GM23338 (cell line): ENCODE data around the gene HTT-AS. TPM values are rescaled to one million over a fixed set of nuclear protein-coding genes. Genes with fewer than 3 reads are reported as not detected.

Experiments used
- ATAC-seq: fragments of 200-7000 bp; cut with Tn5 transposase; 3 replicates; pipeline ENCODE4 v1.9.1; 2020
- DNase-seq: peaks from one replicate; pipeline ENCODE4 v3.0.0-alpha.2; 2015; ENCODE audit warnings: low spot score
- H2AFZ ChIP-seq: fragments of 200-600 bp; sonication (generic); 2 replicates; pipeline ENCODE4 v1.8.0; 2016; ENCODE audit warnings: antibody characterized with exemption, mild to moderate bottlenecking, moderate library complexity
- H3F3A ChIP-seq: fragments of 200-600 bp; sonication (generic); replicated peaks from 2 replicates; pipeline ENCODE4 v1.8.0; 2017; ENCODE audit warnings: antibody characterized with exemption, mixed run types, low read depth
- H3K27ac ChIP-seq: fragments of 200-600 bp; sonication (generic); 2 replicates; pipeline ENCODE4 v1.6.1; 2016; ENCODE audit warnings: low read depth
- H3K27me3 ChIP-seq: fragments of 200-600 bp; sonication (generic); 2 replicates; pipeline ENCODE4 v1.8.0; 2016; ENCODE audit warnings: mild to moderate bottlenecking, mixed run types, moderate library complexity; ENCODE audit not compliant: insufficient read depth
- H3K36me3 ChIP-seq: fragments of 200-600 bp; sonication (generic); 2 replicates; pipeline ENCODE4 v1.8.0; 2016; ENCODE audit warnings: mild to moderate bottlenecking; ENCODE audit not compliant: insufficient read depth
- H3K4me1 ChIP-seq: fragments of 200-600 bp; sonication (generic); 2 replicates; pipeline ENCODE4 v1.8.0; 2016; ENCODE audit warnings: mild to moderate bottlenecking, moderate library complexity; ENCODE audit not compliant: insufficient read depth
- H3K4me2 ChIP-seq: fragments of 200-600 bp; sonication (generic); 2 replicates; pipeline ENCODE4 v1.7.1; 2017; ENCODE audit warnings: mixed run types
- H3K4me3 ChIP-seq: fragments of 200-600 bp; sonication (generic); 2 replicates; pipeline ENCODE4 v1.6.1; 2016; ENCODE audit warnings: mixed run types
- H3K79me2 ChIP-seq: fragments of 200-600 bp; sonication (generic); replicated peaks from 2 replicates; pipeline ENCODE4 v1.8.0; 2017; ENCODE audit warnings: mild to moderate bottlenecking; ENCODE audit not compliant: insufficient read depth
- H3K9me2 ChIP-seq: fragments of 200-600 bp; sonication (generic); 2 replicates; pipeline ENCODE4 v1.8.0; 2017; ENCODE audit not compliant: insufficient read depth
- H4K20me1 ChIP-seq: fragments of 200-600 bp; sonication (generic); replicated peaks from 2 replicates; pipeline ENCODE4 v1.8.0; 2017; ENCODE audit warnings: mild to moderate bottlenecking; ENCODE audit not compliant: insufficient read depth
- H3K27ac Mint-ChIP-seq: 2 replicates; pipeline ENCODE4 v1.8.0; 2020; ENCODE audit warnings: inconsistent platforms, mild to moderate bottlenecking, moderate library complexity, mixed read lengths
- H3K27me3 Mint-ChIP-seq: 3 replicates; pipeline ENCODE4 v1.8.0; 2022; ENCODE audit warnings: low read depth, mild to moderate bottlenecking, moderate library complexity, mixed read lengths, inconsistent platforms; ENCODE audit not compliant: insufficient read depth, poor library complexity
- H3K36me3 Mint-ChIP-seq: 3 replicates; pipeline ENCODE4 v1.8.0; 2021; ENCODE audit warnings: low read depth, mild to moderate bottlenecking, inconsistent platforms, moderate library complexity, mixed read lengths
- H3K4me1 Mint-ChIP-seq: 3 replicates; pipeline ENCODE4 v1.8.0; 2020; ENCODE audit warnings: mild to moderate bottlenecking, inconsistent platforms, mixed read lengths
- H3K4me3 Mint-ChIP-seq: 3 replicates; pipeline ENCODE4 v1.8.0; 2021; ENCODE audit warnings: moderate library complexity, mild to moderate bottlenecking, inconsistent platforms, mixed read lengths
- H3K9me3 Mint-ChIP-seq: 3 replicates; pipeline ENCODE4 v1.8.0; 2020; ENCODE audit warnings: moderate library complexity, mild to moderate bottlenecking, inconsistent platforms, mixed read lengths
- CREB1 ChIP-seq: fragments of 250-450 bp; sonication (Bioruptor Pico); IDR thresholded peaks from 2 replicates; pipeline ENCODE4 v1.5.0; 2020; ENCODE audit warnings: low read depth, mild to moderate bottlenecking, moderate library complexity
- CTCF ChIP-seq, 2 experiments: fragments of 200-600 bp in 1 of 2; sonication (generic) in 1 of 2; conservative IDR thresholded peaks; 2 replicates each; pipeline versions ENCODE4 v1.5.1 to v1.6.1; 2016 to 2017; ENCODE audit warnings: antibody characterized with exemption in 2 of 2, low read depth in 2 of 2, mild to moderate bottlenecking in 2 of 2, moderate library complexity in 1 of 2
- ETS1 ChIP-seq: IDR thresholded peaks from 2 replicates; pipeline ENCODE4 v1.6.1; 2016; ENCODE audit warnings: antibody characterized with exemption
- EZH2 ChIP-seq: fragments of 200-600 bp; sonication (generic); IDR thresholded peaks from one replicate; pipeline ENCODE4 v1.8.0; 2017; ENCODE audit warnings: antibody characterized with exemption, mild to moderate bottlenecking, low read depth; ENCODE audit not compliant: unreplicated experiment
- EZH2phosphoT487 ChIP-seq: fragments of 200-600 bp; sonication (generic); IDR thresholded peaks from one replicate; pipeline ENCODE4 v1.8.1; 2018; ENCODE audit warnings: antibody characterized with exemption; ENCODE audit not compliant: unreplicated experiment
- JUNB ChIP-seq: IDR thresholded peaks from one replicate; pipeline ENCODE4 v1.6.1; 2016; ENCODE audit warnings: antibody characterized with exemption; ENCODE audit not compliant: unreplicated experiment
- NANOG ChIP-seq: IDR thresholded peaks from 2 replicates; pipeline ENCODE4 v1.6.1; 2016; ENCODE audit warnings: antibody characterized with exemption, borderline replicate concordance
- POLR2AphosphoS5 ChIP-seq: IDR thresholded peaks from 2 replicates; pipeline ENCODE4 v1.6.1; 2016; ENCODE audit warnings: antibody characterized with exemption, low read depth
- REST ChIP-seq: IDR thresholded peaks from one replicate; pipeline ENCODE4 v1.6.1; 2018; ENCODE audit warnings: antibody characterized with exemption; ENCODE audit not compliant: unreplicated experiment
- STAT1 ChIP-seq: IDR thresholded peaks from one replicate; pipeline ENCODE4 v1.6.1; 2016; ENCODE audit warnings: antibody characterized with exemption; ENCODE audit not compliant: unreplicated experiment
- ZNF114 ChIP-seq: fragments of 250-450 bp; sonication (Bioruptor Pico); IDR thresholded peaks from 2 replicates; pipeline ENCODE4 v1.5.0; 2020; ENCODE audit warnings: mild to moderate bottlenecking, moderate library complexity
- ZNF331 ChIP-seq: fragments of 250-450 bp; sonication (Bioruptor Pico); IDR thresholded peaks from 2 replicates; pipeline ENCODE4 v1.5.0; 2020; ENCODE audit warnings: low read depth, mild to moderate bottlenecking, moderate library complexity
- polyA plus RNA-seq: library from polyadenylated mRNA; unstranded; fragments of >200 nt; fragmentation: Nextera tagmentation; extraction: Ambion mirVana; gene quantifications from 2 replicates; pipeline ENCODE4 v1.2.1, GENCODE V29; 2016
- total RNA-seq: library from RNA; depleted of rRNA; stranded (reverse); fragments of >200 nt; shearing (Covaris generic); gene quantifications from 2 replicates; pipeline ENCODE4 v1.2.3, GENCODE V29; 2014

HTT-AS gene
- total and polyA plus RNA-seq, 2 experiments from 2014 or later: not detected

GRCh38 chr4:3016961-3017360, 57.4 kb downstream of the HTT-AS start (continued):
- TF ChIP-seq JUNB (no peak), ZNF331 (CRISPR knock-in tag) (no peak), EZH2phosphoT487 (no peak), STAT1 (no peak), ETS1 (no peak), REST (no peak), CREB1 (no peak), CTCF (conservative IDR thresholded peaks at IDR 0.05; ENCODE audit: low read depth in 2 of 2) (no peak), POLR2AphosphoS5 (no peak), NANOG (no peak)

- no peaks in the 10 kb centered on the region for H3K9me2 ChIP-seq
- Mint-ChIP-seq H3K27me3 (peaks cover 5% of the 10 kb centered on the region), H3K9me3 (no peaks in the 10 kb centered on the region), H3K36me3 (no peaks in the 10 kb centered on the region), H3K4me3 (no peak overlapping the region), H3K27ac (no peak overlapping the region), H3K4me1 (peaks cover 2% of the 10 kb centered on the region; the same call in 2 of the 3 replicates)
- H3K4me2 ChIP-seq: no peak overlapping the region
- DNase-seq (no peak), ATAC-seq (no peak)
- no peaks in the 10 kb centered on the region for H3K79me2 ChIP-seq
- no peaks in the 10 kb centered on the region for H3K36me3 ChIP-seq
- H4K20me1 ChIP-seq: no peaks in the 10 kb centered on the region
- H3F3A ChIP-seq: no peaks in the 10 kb centered on the region
- H3K4me3 ChIP-seq: no peak overlapping the region
- H2AFZ ChIP-seq: no peak overlapping the region
- H3K27me3 ChIP-seq: no peaks in the 10 kb centered on the region
- H3K4me1 ChIP-seq: no peaks in the 10 kb centered on the region
- H3K27ac ChIP-seq: no peak overlapping the region
- TF ChIP-seq CREB1: no peak
- TF ChIP-seq POLR2AphosphoS5: no peak
- no peak for TF ChIP-seq CTCF (conservative IDR thresholded peaks at IDR 0.05; ENCODE audit: low read depth in 2 of 2)
- TF ChIP-seq STAT1: no peak
- TF ChIP-seq ETS1: no peak
- TF ChIP-seq ZNF331 (CRISPR knock-in tag): no peak
- no peak for TF ChIP-seq ZNF114 (CRISPR knock-in tag)
- TF ChIP-seq REST: no peak
- TF ChIP-seq EZH2: no peak
- TF ChIP-seq EZH2phosphoT487: no peak
- TF ChIP-seq JUNB: no peak
Observed at GRCh38 chr4:3013839-3014350, 60.4 kb downstream of the HTT-AS start.
